ENCODE data around the gene ITGB1BP2. TPM values are rescaled to one million over a fixed set of nuclear protein-coding genes. Genes with fewer than 3 reads are reported as not detected.
A peak's percentile ranks its signal among the peaks of the same experiment; 100 is the strongest.

The ITGB1BP2 gene
- total and polyA plus RNA-seq, 2 of the 13 experiments (the other 11 are each of a cell fraction or from before 2014, with no cell fraction given): 0.90 to 2.2 TPM

DNA sequence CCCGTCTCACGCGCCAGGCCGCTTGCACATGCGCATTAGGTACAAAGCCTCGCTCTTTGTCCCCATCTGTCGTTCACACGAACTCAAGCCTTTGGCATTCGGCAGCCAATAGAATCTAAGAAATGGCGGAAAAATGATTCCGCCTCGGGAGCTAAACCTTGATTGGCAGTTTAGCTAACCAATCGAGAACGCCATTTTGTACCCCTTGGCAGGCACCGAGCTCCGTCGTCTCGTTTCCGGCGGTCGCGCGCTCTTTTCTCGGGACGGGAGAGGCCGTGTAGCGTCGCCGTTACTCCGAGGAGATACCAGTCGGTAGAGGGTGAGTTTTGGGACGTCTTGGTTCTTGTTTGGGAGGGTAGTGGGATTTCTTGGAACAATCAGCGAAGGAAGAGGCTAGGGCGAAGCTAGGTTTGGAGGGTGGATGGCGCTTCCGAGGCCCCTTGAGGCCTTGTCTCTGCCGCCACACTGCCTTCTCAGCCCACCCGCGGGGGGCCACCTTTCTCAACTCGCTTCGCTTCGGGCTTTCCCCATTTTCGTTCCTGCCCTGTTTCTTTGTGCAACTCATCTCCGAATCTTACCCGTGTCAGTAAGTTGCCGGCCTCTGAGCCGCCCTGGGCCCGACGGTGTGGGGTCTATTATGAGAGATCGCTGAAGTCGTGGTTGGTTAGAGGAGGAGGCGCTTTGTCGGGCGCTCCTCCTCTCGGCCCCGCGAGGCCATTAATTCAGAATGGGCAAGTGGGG lies 18.0 kb upstream of the ITGB1BP2 start, which contains the start of gene NONO (continued):
- TF ChIP-seq, protein P1, sequence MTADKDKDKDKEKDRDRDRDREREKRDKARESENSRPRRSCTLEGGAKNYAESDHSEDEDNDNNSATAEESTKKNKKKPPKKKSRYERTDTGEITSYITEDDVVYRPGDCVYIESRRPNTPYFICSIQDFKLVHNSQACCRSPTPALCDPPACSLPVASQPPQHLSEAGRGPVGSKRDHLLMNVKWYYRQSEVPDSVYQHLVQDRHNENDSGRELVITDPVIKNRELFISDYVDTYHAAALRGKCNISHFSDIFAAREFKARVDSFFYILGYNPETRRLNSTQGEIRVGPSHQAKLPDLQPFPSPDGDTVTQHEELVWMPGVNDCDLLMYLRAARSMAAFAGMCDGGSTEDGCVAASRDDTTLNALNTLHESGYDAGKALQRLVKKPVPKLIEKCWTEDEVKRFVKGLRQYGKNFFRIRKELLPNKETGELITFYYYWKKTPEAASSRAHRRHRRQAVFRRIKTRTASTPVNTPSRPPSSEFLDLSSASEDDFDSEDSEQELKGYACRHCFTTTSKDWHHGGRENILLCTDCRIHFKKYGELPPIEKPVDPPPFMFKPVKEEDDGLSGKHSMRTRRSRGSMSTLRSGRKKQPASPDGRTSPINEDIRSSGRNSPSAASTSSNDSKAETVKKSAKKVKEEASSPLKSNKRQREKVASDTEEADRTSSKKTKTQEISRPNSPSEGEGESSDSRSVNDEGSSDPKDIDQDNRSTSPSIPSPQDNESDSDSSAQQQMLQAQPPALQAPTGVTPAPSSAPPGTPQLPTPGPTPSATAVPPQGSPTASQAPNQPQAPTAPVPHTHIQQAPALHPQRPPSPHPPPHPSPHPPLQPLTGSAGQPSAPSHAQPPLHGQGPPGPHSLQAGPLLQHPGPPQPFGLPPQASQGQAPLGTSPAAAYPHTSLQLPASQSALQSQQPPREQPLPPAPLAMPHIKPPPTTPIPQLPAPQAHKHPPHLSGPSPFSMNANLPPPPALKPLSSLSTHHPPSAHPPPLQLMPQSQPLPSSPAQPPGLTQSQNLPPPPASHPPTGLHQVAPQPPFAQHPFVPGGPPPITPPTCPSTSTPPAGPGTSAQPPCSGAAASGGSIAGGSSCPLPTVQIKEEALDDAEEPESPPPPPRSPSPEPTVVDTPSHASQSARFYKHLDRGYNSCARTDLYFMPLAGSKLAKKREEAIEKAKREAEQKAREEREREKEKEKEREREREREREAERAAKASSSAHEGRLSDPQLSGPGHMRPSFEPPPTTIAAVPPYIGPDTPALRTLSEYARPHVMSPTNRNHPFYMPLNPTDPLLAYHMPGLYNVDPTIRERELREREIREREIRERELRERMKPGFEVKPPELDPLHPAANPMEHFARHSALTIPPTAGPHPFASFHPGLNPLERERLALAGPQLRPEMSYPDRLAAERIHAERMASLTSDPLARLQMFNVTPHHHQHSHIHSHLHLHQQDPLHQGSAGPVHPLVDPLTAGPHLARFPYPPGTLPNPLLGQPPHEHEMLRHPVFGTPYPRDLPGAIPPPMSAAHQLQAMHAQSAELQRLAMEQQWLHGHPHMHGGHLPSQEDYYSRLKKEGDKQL (CRISPR knock-in tag; IDR thresholded peaks at IDR 0.05; ENCODE audit: low read depth): no peak
- TF ChIP-seq ZNF350 (CRISPR knock-in tag; IDR thresholded peaks at IDR 0.05; ENCODE audit: borderline replicate concordance, low read depth) (no peak), ZSCAN30 (CRISPR knock-in tag; IDR thresholded peaks at IDR 0.05) (no peak), ZNF75D (CRISPR knock-in tag; IDR thresholded peaks at IDR 0.05; ENCODE audit: borderline replicate concordance) (no peak), FIP1L1 (IDR thresholded peaks at IDR 0.05; ENCODE audit: borderline replicate concordance, insufficient read depth, low read depth, low read length) (no peak), ATF7 (IDR thresholded peaks at IDR 0.05) (no peak), ATF7 (CRISPR knock-in tag; IDR thresholded peaks at IDR 0.05) (no peak), RXRB (CRISPR knock-in tag; IDR thresholded peaks at IDR 0.05; ENCODE audit: borderline replicate concordance) (no peak), REL (CRISPR knock-in tag; conservative IDR thresholded peaks at IDR 0.05) (no peak), IRX3 (CRISPR knock-in tag; IDR thresholded peaks at IDR 0.05; ENCODE audit: borderline replicate concordance, low read depth) (no peak), MATR3 (CRISPR knock-in tag; IDR thresholded peaks at IDR 0.05) (no peak), IKZF4 (CRISPR knock-in tag; IDR thresholded peaks at IDR 0.05; ENCODE audit: borderline replicate concordance, low read depth, not compliant biosample characterization) (no peak), ARNT (IDR thresholded peaks at IDR 0.05) (no peak), RFX3 (CRISPR knock-in tag; IDR thresholded peaks at IDR 0.05) (no peak), TBL1XR1 (IDR thresholded peaks at IDR 0.05; ENCODE audit: borderline replicate concordance, low read length, partially characterized antibody) (no peak), ZSCAN25 (CRISPR knock-in tag; IDR thresholded peaks at IDR 0.05) (no peak), SNAPC2 (CRISPR knock-in tag; IDR thresholded peaks at IDR 0.05) (no peak), GPN1 (CRISPR knock-in tag; IDR thresholded peaks at IDR 0.05; ENCODE audit: borderline replicate concordance) (no peak), ZNF264 (CRISPR knock-in tag; IDR thresholded peaks at IDR 0.05) (no peak), TAF1 (CRISPR knock-in tag; IDR thresholded peaks at IDR 0.05) (peak; percentile 74)
- TF ChIP-seq, protein P2, sequence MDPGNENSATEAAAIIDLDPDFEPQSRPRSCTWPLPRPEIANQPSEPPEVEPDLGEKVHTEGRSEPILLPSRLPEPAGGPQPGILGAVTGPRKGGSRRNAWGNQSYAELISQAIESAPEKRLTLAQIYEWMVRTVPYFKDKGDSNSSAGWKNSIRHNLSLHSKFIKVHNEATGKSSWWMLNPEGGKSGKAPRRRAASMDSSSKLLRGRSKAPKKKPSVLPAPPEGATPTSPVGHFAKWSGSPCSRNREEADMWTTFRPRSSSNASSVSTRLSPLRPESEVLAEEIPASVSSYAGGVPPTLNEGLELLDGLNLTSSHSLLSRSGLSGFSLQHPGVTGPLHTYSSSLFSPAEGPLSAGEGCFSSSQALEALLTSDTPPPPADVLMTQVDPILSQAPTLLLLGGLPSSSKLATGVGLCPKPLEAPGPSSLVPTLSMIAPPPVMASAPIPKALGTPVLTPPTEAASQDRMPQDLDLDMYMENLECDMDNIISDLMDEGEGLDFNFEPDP (CRISPR knock-in tag; conservative IDR thresholded peaks at IDR 0.05): no peak
- TF ChIP-seq, protein P3, sequence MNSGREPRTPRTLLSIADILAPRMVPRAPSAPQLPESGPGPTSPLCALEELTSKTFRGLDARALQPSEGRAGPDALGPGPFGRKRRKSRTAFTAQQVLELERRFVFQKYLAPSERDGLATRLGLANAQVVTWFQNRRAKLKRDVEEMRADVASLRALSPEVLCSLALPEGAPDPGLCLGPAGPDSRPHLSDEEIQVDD (CRISPR knock-in tag; IDR thresholded peaks at IDR 0.05; ENCODE audit: borderline replicate concordance): no peak
- TF ChIP-seq, protein P4, sequence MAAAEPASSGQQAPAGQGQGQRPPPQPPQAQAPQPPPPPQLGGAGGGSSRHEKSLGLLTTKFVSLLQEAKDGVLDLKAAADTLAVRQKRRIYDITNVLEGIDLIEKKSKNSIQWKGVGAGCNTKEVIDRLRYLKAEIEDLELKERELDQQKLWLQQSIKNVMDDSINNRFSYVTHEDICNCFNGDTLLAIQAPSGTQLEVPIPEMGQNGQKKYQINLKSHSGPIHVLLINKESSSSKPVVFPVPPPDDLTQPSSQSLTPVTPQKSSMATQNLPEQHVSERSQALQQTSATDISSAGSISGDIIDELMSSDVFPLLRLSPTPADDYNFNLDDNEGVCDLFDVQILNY (CRISPR knock-in tag; conservative IDR thresholded peaks at IDR 0.05): no peak
